ENCODE measurements around the gene DCST1.

The DCST1 gene

DNA sequence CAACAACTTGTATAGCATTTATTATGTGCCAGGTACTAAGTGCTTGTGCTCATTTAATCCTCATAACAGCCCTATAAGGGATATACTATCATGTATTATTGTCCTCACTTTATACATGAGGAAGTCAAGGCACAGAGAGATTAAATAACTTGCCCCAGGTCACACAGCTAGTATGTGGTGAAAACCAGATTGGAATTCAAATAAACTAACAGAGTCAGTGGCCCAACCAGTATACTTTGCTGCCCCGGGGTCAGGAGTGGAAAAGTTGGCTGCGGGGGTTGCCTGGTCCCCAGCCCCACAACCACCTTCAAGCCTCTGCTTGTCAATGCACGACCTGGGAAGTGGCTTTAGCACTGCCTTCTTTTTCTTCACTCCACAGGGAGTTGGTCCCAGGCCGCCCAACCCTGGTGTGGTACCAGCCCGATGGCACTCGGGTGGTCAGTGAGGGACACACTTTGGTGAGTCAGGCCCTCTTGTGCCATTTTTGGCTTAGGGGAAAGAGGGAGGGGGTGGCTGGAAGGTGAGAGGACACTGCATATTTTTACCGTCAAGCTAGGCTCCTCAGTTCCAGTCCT lies 20.0 kb downstream of the DCST1 start:
- no peak for DNase-seq (ENCODE audit: low read depth)

DNA sequence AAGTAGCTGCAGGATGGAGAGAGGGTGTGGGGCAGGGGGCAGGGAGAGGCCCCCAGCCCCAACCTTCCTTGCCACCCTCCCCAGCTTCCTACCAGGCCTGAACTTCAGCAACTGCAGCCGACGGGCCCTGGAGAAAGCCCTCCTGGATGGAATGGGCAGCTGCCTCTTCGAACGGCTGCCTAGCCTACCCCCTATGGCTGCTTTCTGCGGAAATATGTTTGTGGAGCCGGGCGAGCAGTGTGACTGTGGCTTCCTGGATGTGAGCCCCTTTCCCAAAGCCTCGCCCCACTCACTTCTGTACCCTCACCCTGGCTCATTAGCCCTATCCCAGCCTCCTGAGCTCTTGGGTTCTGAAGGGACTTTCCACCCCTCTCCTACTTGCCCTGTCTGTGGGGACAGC lies 23.5 kb downstream of the DCST1 start:
- no peak for DNase-seq (ENCODE audit: low read depth)

DNA sequence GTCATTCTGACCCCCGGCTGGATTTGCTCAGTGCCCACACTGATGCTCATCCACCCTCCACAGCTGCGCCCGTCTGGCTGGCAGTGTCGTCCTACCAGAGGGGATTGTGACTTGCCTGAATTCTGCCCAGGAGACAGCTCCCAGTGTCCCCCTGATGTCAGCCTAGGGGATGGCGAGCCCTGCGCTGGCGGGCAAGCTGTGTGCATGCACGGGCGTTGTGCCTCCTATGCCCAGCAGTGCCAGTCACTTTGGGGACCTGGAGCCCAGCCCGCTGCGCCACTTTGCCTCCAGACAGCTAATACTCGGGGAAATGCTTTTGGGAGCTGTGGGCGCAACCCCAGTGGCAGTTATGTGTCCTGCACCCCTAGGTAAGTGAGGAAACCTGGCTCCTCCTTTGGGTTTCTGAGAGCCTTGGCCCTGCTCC lies 24.2 kb downstream of the DCST1 start:
- no peak for DNase-seq (ENCODE audit: low read depth)

DNA sequence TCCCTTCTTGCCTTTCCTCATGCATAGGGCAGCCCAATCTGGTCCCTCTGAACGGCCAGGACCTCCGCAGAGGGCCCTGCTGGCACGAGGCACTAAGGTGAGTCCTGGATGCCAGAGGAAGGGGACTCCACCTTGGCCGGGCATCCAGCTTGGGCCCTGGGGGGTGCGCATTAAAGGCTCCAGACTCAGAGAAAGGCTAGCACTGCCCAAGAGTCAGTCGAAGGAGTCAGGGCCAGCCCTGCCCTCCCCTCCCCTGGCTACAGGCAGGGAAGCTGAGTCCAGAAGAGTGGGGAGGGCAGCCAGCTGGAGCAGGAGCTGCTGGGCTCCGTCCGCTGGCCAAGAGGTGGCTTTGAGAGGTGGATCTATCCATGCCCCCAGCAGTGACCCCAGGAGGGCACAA lies 27.1 kb downstream of the DCST1 start:
- no peak for DNase-seq (ENCODE audit: low read depth)

DNA sequence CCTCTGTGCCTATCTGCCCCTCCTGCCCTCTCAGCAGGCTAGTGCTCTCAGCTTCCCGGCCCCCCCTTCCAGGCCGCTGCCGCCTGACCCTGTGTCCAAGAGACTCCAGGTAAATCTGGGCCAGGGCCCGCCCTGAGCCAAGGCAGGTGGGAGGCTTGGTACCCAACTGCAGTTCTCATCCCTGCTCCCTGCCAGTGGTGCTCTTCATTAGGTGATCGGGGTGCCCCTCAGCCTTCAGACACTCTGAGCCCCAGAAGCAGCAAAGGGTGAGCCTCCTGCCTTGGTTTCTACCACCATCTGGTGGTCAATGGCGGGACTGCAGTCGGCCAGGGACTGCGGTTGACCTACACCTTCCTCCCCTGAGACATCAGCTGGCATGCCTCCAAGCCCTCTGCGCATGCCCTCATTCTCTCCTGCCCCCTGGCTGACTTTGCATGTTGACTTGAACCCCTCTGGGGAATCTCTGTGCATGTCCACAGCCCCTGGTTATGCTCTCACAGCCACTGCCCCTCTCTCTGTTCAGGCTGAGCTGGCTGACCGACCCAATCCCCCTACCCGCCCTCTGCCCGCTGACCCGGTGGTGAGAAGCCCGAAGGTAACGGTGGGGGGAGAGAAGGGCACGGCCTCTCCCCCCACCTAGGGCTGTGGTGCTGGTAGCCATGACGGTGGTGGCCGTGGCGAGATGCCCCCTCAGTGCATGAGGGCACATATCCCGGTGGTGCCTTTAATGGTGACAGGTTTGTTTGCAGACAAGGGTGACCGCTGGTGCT lies 27.9 kb downstream of the DCST1 start:
- no peak for DNase-seq (ENCODE audit: low read depth)

DNA sequence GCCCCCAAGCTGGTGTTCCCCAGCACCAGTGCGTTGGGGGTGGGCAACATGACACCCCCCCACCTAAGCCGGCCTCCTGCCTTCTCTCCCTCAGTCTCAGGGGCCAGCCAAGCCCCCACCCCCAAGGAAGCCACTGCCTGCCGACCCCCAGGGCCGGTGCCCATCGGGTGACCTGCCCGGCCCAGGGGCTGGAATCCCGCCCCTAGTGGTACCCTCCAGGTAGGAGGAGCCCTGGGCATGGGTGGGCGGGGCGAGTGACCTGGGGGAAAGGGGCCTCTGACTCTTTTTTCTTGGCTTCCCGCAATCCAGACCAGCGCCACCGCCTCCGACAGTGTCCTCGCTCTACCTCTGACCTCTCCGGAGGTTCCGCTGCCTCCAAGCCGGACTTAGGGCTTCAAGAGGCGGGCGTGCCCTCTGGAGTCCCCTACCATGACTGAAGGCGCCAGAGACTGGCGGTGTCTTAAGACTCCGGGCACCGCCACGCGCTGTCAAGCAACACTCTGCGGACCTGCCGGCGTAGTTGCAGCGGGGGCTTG lies 28.6 kb downstream of the DCST1 start:
- DNase-seq (ENCODE audit: low read depth): no peak

DNA sequence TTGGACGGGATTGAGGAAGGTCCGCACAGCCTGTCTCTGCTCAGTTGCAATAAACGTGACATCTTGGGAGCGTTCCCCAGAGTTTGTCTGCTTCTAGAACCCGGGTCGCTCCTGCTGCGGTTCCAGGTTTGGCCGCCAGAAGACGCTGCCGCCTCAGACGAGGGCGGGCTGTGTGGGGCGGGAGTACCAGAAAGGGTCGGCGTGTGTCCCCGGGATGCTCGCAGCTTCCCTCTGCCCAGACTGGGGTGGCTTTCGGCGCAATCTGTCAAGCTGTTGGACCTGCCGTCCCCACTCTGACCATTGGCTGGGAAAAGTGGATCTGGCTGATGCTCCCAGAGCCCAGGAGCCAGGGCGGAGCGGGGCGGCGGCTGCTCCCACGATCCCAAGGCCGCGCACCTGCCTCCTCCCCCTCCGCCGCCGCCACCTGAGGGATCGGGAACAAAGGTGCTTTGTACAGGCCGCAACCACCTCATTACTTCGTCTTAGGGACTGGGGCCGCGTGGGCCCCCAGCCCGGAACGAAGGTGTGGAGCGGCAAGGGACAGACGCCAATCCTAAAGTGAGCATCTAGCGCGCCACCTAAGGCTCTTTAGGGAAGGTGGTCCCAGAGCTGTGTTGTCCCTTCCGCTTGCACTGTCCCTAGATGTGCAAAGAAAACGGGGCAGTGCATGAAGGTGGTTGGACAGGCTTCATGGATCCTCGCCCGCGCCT lies 29.2 kb downstream of the DCST1 start:
- no peak for DNase-seq (ENCODE audit: low read depth)

DNA sequence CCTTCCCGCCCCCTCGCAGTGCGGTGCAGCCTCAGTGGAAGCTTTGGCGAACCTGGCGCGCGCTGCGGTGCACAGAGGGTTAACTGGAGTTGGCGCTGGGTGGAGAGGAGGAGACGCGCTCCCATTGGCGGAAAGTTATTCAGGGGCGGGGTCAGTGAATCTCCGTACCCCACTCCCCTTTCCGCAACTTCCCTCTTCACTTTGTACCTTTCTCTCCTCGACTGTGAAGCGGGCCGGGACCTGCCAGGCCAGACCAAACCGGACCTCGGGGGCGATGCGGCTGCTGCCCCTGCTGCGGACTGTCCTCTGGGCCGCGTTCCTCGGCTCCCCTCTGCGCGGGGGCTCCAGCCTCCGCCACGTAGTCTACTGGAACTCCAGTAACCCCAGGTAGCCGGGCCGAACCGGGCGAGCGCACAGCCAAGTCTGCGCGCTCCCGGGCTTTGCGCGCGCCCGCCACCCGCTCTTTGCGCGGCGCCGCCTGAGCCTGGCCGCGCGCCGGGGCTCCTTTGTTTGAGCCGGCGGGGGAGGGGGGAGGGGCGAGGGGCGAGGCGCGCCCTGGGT lies 30.0 kb downstream of the DCST1 start, which contains the start of gene EFNA4:
TSS of gene EFNA4 (plus strand) at position 191 of the 561 bp plus-strand sequence. CDS start at position 275, 84 bp downstream.
- DNase-seq (ENCODE audit: low read depth): no peak

DNA sequence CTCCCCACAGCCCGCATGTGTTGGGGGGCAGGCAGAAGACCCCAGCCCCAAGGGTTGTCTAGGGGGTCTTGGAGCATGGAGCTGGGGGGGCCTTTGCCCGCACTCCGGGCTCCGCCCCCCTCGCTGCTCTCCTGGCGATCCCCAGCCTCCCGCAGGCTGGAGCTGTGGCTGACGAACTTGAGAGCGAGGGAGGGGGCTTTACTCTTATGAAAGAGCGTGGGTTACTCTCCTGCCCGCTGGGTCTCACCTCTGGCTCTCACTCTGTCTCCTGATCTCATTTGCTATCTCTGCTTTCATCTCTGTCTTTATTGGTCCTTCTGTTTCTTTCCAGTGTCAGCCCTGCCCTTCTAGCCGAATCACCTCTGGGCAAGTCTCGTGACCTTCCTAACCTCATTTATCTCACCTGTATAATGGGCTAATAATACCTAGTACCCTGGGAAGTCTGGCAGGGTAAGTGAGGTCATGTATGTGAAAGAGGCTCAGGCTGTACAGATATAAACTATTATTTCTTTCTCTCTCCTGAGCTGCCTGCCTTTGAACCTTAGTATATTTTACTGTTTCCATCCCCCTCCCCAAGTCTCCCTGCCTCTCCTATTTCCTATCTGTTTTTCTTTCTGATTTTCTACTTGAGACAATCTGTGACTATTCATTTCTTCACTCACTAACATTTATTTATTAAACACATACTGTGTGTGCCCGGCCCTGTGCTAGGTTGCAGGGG lies 30.6 kb downstream of the DCST1 start:
- DNase-seq (ENCODE audit: low read depth): no peak

DNA sequence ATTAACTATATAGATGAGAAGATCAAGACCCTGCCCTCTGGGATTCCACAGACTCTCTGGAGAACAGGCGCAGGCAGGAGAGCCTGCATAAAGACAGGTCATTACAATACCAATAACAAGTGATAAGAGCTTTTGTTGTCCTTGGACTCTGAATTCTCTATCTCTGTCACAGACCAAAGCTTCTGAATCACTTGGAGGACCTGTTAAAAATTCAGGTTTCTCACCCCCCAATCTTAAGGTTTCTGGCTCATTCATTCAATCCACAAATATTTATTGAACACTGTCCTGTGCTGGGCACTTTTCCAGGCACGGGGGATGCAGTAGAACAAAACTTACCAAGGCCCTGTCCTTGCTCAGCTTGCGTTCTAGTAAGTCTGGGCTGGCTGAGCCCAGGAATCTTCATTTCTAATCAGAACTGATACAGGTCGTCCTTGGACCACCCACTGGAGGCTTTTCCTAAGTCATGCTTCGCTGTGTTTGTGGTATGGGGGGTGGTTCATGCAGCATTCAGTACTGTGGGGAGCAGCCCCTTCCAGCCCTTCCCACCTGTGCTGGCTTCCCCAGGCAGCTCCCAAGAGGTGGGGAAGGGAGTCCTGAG lies 31.3 kb downstream of the DCST1 start:
- DNase-seq (ENCODE audit: low read depth): no peak

DNA sequence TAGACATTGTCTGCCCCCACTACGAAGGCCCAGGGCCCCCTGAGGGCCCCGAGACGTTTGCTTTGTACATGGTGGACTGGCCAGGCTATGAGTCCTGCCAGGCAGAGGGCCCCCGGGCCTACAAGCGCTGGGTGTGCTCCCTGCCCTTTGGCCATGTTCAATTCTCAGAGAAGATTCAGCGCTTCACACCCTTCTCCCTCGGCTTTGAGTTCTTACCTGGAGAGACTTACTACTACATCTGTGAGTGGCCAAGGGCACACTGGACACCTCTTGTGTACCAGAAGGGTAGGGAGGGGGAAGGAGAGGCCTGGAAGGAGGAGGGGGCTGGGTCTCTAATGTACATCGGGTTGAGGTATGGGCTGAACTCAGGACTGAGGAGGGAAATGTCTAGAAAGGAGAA lies 33.2 kb downstream of the DCST1 start:
- no peak for DNase-seq (ENCODE audit: low read depth)

DNA sequence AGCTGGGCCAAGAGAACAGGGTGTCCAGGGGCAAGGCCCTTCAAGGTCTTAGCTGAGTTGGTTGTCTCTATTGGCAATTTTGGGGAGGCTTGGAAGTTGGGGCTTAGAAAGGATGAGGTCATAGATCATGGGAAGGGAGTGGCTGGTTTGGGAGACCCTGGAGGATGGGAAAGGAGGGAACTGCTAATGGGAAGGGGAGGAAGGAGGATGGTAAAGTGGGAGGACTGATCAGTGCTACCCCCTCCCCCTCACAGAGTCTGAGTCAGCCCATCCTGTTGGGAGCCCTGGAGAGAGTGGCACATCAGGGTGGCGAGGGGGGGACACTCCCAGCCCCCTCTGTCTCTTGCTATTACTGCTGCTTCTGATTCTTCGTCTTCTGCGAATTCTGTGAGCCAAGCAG lies 35.0 kb downstream of the DCST1 start:
- DNase-seq (ENCODE audit: low read depth): no peak

DNA sequence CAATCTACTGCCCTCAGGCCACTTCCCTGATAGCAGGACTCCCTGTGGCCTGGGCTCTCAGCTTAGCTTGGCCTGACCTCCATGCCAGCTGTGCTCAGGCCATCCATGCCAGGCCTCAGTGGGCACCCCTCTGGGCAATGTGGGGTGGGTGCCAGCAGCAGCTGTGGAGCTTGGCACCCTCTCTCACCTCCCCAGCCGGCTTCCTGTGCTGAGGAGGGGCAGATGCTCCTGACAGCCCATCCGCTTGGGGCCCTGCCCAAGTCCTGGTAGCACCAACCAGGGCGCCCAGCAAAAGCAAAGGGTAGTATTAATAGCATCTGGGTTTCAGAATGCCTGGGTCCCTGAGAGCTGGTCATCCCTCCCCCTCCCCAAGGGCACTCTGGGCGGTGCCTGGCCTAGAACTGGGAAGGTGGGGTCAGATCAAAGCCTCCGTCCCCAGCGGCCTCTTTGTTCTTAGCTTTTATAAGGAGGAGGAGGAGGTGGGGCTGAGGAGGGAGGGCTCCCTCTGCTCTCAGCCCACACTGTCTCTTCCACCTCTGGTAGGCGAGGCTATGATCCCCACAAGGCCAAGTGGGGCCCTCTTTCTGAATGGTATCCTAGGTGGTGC lies 36.0 kb downstream of the DCST1 start:
- DNase-seq (ENCODE audit: low read depth): no peak

DNA sequence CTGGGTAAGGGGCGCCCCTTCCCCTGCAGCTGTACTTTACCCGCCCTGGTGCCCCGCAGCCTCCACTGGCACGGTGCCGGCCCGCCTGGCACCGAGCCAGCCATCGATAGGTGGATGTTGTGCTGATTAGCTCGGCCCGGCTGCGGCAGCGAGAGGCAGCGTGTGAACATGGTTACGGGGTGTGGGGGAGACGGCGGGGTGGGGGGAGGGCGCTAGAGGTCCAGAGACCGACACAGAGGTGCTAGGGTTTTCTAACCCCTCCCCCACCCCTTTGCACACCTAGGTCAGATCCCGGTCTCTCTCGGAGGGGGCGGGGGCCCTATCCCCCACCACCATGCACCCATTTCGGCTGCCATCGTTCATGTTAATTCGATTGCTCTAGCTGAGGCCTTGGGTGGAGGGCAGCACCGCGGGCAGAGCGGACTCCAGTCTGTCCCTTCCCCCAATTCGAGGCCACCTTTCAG lies 36.6 kb downstream of the DCST1 start:
- DNase-seq (ENCODE audit: low read depth): no peak

DNA sequence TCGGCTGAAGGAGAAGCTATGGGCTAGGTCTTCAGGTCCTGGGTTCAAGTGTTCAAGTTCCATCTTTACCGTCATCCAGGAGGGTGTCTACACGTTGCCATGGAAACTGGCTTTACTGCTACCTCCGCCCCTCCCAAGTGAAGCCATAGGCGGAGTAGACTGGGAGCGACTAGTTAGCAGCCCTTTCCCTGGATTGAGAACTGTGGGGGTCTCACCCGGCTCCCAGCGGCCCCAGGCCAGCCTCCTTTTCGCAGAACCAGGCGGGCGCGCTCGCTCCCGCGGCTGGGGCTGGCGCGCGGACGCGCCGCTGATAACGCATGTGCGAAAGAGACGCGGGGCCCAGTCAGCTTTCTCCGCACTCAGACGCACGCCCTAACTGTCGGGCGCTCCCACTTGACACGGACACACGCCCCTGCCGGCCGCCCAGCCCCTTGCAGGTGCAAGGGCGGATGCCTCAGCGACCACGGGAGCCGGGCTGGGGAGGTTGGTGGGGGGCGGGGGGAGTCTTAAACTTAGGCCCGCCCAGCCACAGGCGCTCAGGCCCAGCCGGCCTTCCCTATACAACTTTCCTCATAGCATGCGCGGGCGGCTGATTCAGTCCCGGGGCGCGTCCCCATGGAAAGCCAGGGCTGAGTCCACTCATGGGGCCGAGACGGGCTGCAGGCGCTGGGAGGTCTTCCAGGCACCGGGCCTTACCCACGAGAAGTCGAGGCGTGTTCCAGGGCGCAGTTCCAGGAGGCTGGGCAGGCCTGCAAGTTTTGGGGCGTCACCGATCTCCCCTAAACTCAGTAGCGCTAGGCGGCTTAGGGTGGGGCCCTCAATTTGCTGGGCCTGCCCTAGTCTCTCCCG lies 37.3 kb downstream of the DCST1 start:
- no peak for DNase-seq (ENCODE audit: low read depth)

DNA sequence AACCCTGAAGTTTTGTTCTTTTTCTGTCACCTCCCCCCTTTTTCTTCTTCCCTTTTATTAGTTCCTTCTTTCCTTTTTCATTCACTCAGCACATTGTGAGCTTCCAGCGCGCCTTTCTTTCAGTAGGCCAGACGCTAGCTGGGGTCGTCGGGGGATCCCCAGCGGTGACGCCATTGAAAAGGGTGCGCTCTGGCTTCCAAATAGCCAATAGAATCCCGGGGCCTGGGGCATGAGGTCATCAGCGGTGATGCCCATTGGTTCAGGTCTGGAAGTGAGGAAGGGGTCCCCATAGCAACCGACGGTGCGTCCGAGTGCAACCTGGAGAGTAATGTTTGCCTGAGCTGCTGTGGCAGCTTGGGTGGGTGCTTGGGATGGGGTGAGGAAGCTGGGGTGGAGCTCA lies 38.1 kb downstream of the DCST1 start:
- DNase-seq (ENCODE audit: low read depth): no peak

DNA sequence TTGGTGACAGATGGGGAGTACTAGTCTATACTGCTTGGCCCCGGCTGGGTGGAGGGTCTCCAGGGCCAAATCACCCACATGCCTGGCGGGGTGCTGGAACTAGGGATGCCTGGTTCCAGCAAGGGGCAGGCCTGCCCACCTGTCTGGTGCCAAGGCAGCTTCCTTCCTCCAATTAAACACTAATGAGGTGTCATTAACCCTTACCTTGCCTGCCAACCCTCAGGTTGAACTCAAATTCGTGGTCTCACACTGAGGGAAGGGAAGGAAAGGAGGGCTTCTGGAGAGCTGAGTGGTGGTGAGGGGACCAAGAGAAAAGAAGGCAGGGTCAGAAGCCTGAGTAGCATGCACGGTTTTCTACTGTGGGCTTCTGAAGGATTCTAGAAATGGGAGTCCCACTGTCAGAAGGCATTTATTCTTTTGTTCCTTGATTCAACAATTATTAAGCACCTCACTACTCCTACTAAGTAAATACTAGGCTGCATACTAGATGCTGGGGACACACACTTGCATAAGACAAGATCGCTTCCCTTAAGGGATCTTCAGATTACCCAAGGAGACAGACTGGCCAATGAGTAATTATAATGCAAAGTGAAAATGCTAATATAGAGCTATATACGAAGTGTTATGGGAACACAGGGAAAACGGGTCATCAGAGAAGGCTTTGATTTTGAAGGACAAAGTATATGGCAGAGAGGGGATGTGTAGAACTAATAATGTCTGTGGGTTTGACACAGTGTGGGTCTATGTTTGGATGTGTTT lies 39.1 kb downstream of the DCST1 start:
- DNase-seq (ENCODE audit: low read depth): no peak

DNA sequence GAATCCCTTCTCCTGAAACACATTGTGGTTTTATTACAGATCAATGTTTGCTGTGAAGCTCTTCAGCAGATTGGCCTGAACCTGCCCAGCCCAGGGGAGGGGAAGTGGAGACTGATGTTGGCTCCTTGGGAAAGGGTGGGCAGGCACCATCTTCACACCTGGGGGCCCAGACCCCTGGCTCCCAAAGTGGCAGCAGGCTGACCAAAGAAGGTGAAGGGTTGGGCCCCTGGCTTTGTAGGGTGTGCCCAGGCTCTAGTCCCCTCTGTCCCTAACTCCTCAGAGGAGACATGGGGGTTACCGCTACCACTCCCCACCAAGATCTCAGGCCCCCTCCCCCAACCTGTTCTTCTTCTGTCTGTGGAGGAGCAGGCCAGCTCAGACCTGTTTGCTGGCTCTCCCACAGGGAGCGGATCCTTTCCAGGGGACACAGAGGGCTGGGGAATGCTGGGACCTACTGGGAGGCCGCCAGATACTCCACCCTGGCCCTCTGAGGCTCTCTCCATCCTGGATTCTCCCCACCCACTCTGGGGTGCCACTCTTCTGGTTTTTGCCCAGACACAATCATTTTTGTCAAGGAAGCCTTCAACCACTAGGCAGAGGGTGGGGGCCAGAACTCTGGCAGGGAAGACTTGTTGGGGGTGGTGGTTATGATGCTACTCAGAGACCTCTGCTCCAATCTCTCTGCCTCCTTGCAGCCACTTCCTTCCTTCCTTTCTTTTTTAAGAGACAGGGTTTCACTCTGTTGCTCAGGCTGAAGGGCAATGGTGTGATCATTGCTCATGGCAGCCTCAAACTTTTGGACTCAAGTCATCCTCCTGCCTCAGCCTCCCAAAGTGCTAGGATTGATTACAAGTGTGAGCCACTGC lies 40.0 kb downstream of the DCST1 start:
- DNase-seq (ENCODE audit: low read depth): no peak

Measured in HS-5 (cell line).